Measurements from ENCODE around the gene ATP8A2. TPM values are rescaled to one million over a fixed set of nuclear protein-coding genes. Genes with fewer than 3 reads are reported as not detected.

The ATP8A2 gene
- total and polyA plus RNA-seq, 4 donors, result 0.01 to 0.08 (median 0.05) TPM; not detected in 1

GRCh38 chr13:25857830-25858229 is 486.1 kb downstream of the ATP8A2 start (continued):
- TF ChIP-seq, protein P1, sequence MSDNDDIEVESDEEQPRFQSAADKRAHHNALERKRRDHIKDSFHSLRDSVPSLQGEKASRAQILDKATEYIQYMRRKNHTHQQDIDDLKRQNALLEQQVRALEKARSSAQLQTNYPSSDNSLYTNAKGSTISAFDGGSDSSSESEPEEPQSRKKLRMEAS (IDR thresholded peaks at IDR 0.05), result no peak
- no peak for TF ChIP-seq HNF4G (IDR thresholded peaks at IDR 0.05)
- no peak for TF ChIP-seq SP1 (IDR thresholded peaks at IDR 0.05)

GRCh38 chr13:25859528-25859927 is 487.8 kb downstream of the ATP8A2 start:
- no peaks in the 10 kb centered on the region for H3K9me3 ChIP-seq (ENCODE audit: control insufficient read depth in 4 of 4, low read length in 3 of 4)
- H3K27me3 ChIP-seq (ENCODE audit: control insufficient read depth in 4 of 4, insufficient read depth in 4 of 4, low read length in 3 of 4), result no peaks in the 10 kb centered on the region
- no peaks in the 10 kb centered on the region for H3K4me1 ChIP-seq (ENCODE audit: control insufficient read depth in 4 of 4, insufficient read depth in 4 of 4, low read length in 3 of 4)
- TF ChIP-seq, protein P1 (IDR thresholded peaks at IDR 0.05), result no peak
- TF ChIP-seq HNF4A (conservative IDR thresholded peaks at IDR 0.05) (no peak), SP1 (IDR thresholded peaks at IDR 0.05) (no peak), RXRA (IDR thresholded peaks at IDR 0.05) (no peak), FOXA2 (IDR thresholded peaks at IDR 0.05) (no peak)
- TF ChIP-seq, protein P2, sequence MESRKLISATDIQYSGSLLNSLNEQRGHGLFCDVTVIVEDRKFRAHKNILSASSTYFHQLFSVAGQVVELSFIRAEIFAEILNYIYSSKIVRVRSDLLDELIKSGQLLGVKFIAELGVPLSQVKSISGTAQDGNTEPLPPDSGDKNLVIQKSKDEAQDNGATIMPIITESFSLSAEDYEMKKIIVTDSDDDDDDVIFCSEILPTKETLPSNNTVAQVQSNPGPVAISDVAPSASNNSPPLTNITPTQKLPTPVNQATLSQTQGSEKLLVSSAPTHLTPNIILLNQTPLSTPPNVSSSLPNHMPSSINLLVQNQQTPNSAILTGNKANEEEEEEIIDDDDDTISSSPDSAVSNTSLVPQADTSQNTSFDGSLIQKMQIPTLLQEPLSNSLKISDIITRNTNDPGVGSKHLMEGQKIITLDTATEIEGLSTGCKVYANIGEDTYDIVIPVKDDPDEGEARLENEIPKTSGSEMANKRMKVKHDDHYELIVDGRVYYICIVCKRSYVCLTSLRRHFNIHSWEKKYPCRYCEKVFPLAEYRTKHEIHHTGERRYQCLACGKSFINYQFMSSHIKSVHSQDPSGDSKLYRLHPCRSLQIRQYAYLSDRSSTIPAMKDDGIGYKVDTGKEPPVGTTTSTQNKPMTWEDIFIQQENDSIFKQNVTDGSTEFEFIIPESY (IDR thresholded peaks at IDR 0.05), result no peak
- no peak overlapping the region for H3K27ac ChIP-seq (ENCODE audit: low read depth in 1 of 2, low read length in 2 of 2)
- DNase-seq (ENCODE audit: low spot score), result no peak
- H3K36me3 ChIP-seq (ENCODE audit: control insufficient read depth in 4 of 4, insufficient read depth in 3 of 4, low read depth in 1 of 4, low read length in 3 of 4), result no peaks in the 10 kb centered on the region
- 63% methylated on average over 3 of the region's 3 CpGs for WGBS
- H3K9ac ChIP-seq (ENCODE audit: low read depth in 1 of 2, low read length in 2 of 2), result no peak overlapping the region
- H3K4me3 ChIP-seq (ENCODE audit: low read depth in 1 of 3, low read length in 3 of 3), result no peak overlapping the region

GRCh38 chr13:25860265-25860664 is 488.5 kb downstream of the ATP8A2 start:
- Histone ChIP-seq H3K9ac (ENCODE audit: low read depth in 1 of 2, low read length in 2 of 2) (no peak overlapping the region), H3K27me3 (ENCODE audit: control insufficient read depth in 4 of 4, insufficient read depth in 4 of 4, low read length in 3 of 4) (no peaks in the 10 kb centered on the region), H3K36me3 (ENCODE audit: control insufficient read depth in 4 of 4, insufficient read depth in 3 of 4, low read depth in 1 of 4, low read length in 3 of 4) (no peaks in the 10 kb centered on the region), H3K4me3 (ENCODE audit: low read depth in 1 of 3, low read length in 3 of 3) (no peak overlapping the region), H3K4me1 (ENCODE audit: control insufficient read depth in 4 of 4, insufficient read depth in 4 of 4, low read length in 3 of 4) (no peaks in the 10 kb centered on the region), H3K27ac (ENCODE audit: low read depth in 1 of 2, low read length in 2 of 2) (no peak overlapping the region), H3K9me3 (ENCODE audit: control insufficient read depth in 4 of 4, low read length in 3 of 4) (no peaks in the 10 kb centered on the region)
- DNase-seq (ENCODE audit: low spot score), result no peak
- TF ChIP-seq ATF3 (IDR thresholded peaks at IDR 0.05), result no peak
- TF ChIP-seq JUND (IDR thresholded peaks at IDR 0.05), result no peak
- no peak for TF ChIP-seq RAD21 (IDR thresholded peaks at IDR 0.05)
- TF ChIP-seq RXRA (IDR thresholded peaks at IDR 0.05), result no peak
- WGBS, result 43% methylated on average over 1 of the region's 1 CpG

GRCh38 chr13:25860862-25861261 is 489.1 kb downstream of the ATP8A2 start:
- WGBS, result 89% methylated on average over 3 of the region's 3 CpGs
- H3K36me3 ChIP-seq (ENCODE audit: control insufficient read depth in 4 of 4, insufficient read depth in 3 of 4, low read depth in 1 of 4, low read length in 3 of 4), result no peaks in the 10 kb centered on the region

More at GRCh38 chr13:25860862-25861261, 489.1 kb downstream of the ATP8A2 start:
- Histone ChIP-seq H3K27ac (ENCODE audit: low read depth in 1 of 2, low read length in 2 of 2) (no peak overlapping the region), H3K4me3 (ENCODE audit: low read depth in 1 of 3, low read length in 3 of 3) (no peak overlapping the region), H3K9ac (ENCODE audit: low read depth in 1 of 2, low read length in 2 of 2) (no peak overlapping the region), H3K27me3 (ENCODE audit: control insufficient read depth in 4 of 4, insufficient read depth in 4 of 4, low read length in 3 of 4) (no peaks in the 10 kb centered on the region), H3K9me3 (ENCODE audit: control insufficient read depth in 4 of 4, low read length in 3 of 4) (no peaks in the 10 kb centered on the region), H3K4me1 (ENCODE audit: control insufficient read depth in 4 of 4, insufficient read depth in 4 of 4, low read length in 3 of 4) (no peaks in the 10 kb centered on the region)
- TF ChIP-seq, protein P3, sequence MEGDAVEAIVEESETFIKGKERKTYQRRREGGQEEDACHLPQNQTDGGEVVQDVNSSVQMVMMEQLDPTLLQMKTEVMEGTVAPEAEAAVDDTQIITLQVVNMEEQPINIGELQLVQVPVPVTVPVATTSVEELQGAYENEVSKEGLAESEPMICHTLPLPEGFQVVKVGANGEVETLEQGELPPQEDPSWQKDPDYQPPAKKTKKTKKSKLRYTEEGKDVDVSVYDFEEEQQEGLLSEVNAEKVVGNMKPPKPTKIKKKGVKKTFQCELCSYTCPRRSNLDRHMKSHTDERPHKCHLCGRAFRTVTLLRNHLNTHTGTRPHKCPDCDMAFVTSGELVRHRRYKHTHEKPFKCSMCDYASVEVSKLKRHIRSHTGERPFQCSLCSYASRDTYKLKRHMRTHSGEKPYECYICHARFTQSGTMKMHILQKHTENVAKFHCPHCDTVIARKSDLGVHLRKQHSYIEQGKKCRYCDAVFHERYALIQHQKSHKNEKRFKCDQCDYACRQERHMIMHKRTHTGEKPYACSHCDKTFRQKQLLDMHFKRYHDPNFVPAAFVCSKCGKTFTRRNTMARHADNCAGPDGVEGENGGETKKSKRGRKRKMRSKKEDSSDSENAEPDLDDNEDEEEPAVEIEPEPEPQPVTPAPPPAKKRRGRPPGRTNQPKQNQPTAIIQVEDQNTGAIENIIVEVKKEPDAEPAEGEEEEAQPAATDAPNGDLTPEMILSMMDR (IDR thresholded peaks at IDR 0.05; ENCODE audit: low read depth, low read length, missing input control), result no peak
- TF ChIP-seq TAF1 (conservative IDR thresholded peaks at IDR 0.05) (no peak), GABPA (IDR thresholded peaks at IDR 0.05 in 1 of 2, conservative IDR thresholded peaks at IDR 0.05 in 1 of 2) (no peak), HNF4A (conservative IDR thresholded peaks at IDR 0.05) (no peak), HNF4G (IDR thresholded peaks at IDR 0.05) (no peak), FOXA2 (IDR thresholded peaks at IDR 0.05) (no peak), ATF3 (IDR thresholded peaks at IDR 0.05) (no peak), JUND (IDR thresholded peaks at IDR 0.05) (no peak), RXRA (IDR thresholded peaks at IDR 0.05) (no peak)
- TF ChIP-seq, protein P1 (IDR thresholded peaks at IDR 0.05), result no peak
- DNase-seq (ENCODE audit: low spot score), result no peak

Data from liver (tissue), 9 donors.